MM.1S (cell line): ENCODE data around the gene SELENOW.
"Not testable (repeated sequence)": the region's sequence is repeated elsewhere in the genome, so short reads cannot be mapped to it uniquely, and the experiment has no call there.

ENCODE experiments used
- EZH2 ChIP-seq: fragments of 300-600 bp; sonication (generic); optimal IDR thresholded peaks from 2 replicates; pipeline ENCODE3; 2017; ENCODE audit warnings: low read depth, mild to moderate bottlenecking, antibody characterized with exemption, low read length, mixed read lengths
- TF ChIP-seq, protein P1 (sequence below): fragments of 300-600 bp; sonication (generic); IDR thresholded peaks from 2 replicates; pipeline ENCODE4 v1.5.1; 2016; ENCODE audit warnings: antibody characterized with exemption, low read length, mixed read lengths

DNA sequence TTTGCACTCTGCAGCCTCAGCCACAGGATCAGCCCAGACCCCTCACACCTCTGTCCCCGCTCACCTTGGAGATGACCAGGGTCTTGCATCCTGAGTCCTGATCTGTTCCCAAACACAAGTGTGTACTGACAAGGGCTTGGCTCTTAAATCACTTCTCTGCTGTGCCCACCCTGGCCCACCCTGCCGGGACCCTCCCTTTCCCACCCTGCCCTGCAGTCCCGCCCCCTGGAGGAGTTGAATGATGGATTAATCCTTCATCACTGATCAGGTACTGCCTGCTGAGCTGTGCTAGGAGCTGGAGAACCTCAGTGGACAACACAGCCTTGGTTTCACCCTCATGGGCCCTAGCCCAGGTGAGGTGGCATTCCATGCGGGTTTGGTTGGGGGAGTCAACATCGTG is 25.9 kb downstream of the SELENOW start, which contains the start of gene TPRX1:
- not testable (repeated sequence) for TF ChIP-seq EZH2
- TF ChIP-seq, protein P1, sequence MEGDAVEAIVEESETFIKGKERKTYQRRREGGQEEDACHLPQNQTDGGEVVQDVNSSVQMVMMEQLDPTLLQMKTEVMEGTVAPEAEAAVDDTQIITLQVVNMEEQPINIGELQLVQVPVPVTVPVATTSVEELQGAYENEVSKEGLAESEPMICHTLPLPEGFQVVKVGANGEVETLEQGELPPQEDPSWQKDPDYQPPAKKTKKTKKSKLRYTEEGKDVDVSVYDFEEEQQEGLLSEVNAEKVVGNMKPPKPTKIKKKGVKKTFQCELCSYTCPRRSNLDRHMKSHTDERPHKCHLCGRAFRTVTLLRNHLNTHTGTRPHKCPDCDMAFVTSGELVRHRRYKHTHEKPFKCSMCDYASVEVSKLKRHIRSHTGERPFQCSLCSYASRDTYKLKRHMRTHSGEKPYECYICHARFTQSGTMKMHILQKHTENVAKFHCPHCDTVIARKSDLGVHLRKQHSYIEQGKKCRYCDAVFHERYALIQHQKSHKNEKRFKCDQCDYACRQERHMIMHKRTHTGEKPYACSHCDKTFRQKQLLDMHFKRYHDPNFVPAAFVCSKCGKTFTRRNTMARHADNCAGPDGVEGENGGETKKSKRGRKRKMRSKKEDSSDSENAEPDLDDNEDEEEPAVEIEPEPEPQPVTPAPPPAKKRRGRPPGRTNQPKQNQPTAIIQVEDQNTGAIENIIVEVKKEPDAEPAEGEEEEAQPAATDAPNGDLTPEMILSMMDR = not testable (repeated sequence)
